SU-DHL-6 (cell line): ENCODE results near the gene MTMR2.

Experiments used
- H2AFZ ChIP-seq: fragments of 200-600 bp; sonication (generic); 2 replicates; pipeline ENCODE4 v1.6.1; 2014; ENCODE audit warnings: low read depth, mild to moderate bottlenecking, moderate library complexity, mixed read lengths, antibody characterized with exemption, low read length; ENCODE audit not compliant: severe bottlenecking
- H3F3A ChIP-seq: fragments of 200-600 bp; shearing (Covaris generic); 2 replicates; pipeline ENCODE4 v1.6.0; 2016; ENCODE audit warnings: antibody characterized with exemption, mild to moderate bottlenecking; ENCODE audit not compliant: insufficient read depth
- H3K27ac ChIP-seq: fragments of 200-600 bp; sonication (generic); 2 replicates; pipeline ENCODE4 v1.5.1; 2016; ENCODE audit warnings: low read depth, mild to moderate bottlenecking, low read length, moderate library complexity, mixed read lengths
- H3K27me3 ChIP-seq: fragments of 200-600 bp; sonication (generic), shearing (Covaris generic); 2 replicates; pipeline ENCODE4 v1.6.0; 2014; ENCODE audit warnings: mild to moderate bottlenecking, low read length
- H3K36me3 ChIP-seq: fragments of 200-600 bp; sonication (generic); 2 replicates; pipeline ENCODE4 v1.6.1; 2014; ENCODE audit warnings: mild to moderate bottlenecking, low read length, mixed read lengths
- H3K4me2 ChIP-seq: fragments of 300-600, 200-600 bp; shearing (Covaris generic), sonication (generic); 2 replicates; pipeline ENCODE4 v1.6.0; 2014; ENCODE audit warnings: low read length, low read depth, mild to moderate bottlenecking; ENCODE audit not compliant: poor library complexity, severe bottlenecking
- H3K4me3 ChIP-seq: fragments of 200-600 bp; sonication (generic); 2 replicates; pipeline ENCODE4 v1.5.1; 2014; ENCODE audit warnings: antibody characterized with exemption, low read length, mild to moderate bottlenecking, mixed read lengths; ENCODE audit not compliant: insufficient read depth, poor library complexity, severe bottlenecking
- H3K79me2 ChIP-seq: fragments of 200-600 bp; sonication (generic); 2 replicates; pipeline ENCODE4 v1.6.1; 2014; ENCODE audit warnings: mild to moderate bottlenecking, low read length, moderate library complexity; ENCODE audit not compliant: insufficient read depth
- H3K9ac ChIP-seq: fragments of 200-600 bp; sonication (generic); 2 replicates; pipeline ENCODE4 v1.7.0; 2014; ENCODE audit warnings: mild to moderate bottlenecking, low read length
- H3K9me2 ChIP-seq: fragments of 200-600 bp; sonication (generic); replicated peaks from 2 replicates; pipeline ENCODE4 v1.6.1; 2014; ENCODE audit warnings: low read length; ENCODE audit not compliant: insufficient read depth
- H3K9me3 ChIP-seq: fragments of 200-600 bp; sonication (generic); 2 replicates; pipeline ENCODE4 v1.6.1; 2014; ENCODE audit warnings: low read length, mixed read lengths; ENCODE audit not compliant: insufficient read depth
- H4K20me1 ChIP-seq: fragments of 200-600 bp; sonication (generic); 2 replicates; pipeline ENCODE4 v1.6.1; 2014; ENCODE audit warnings: low read depth, mild to moderate bottlenecking, antibody characterized with exemption, low read length, moderate library complexity, mixed read lengths
- EZH2phosphoT487 ChIP-seq: fragments of 200-600 bp; sonication (generic), shearing (Covaris generic); conservative IDR thresholded peaks from 2 replicates; pipeline ENCODE4 v1.6.1; 2018; ENCODE audit warnings: mild to moderate bottlenecking, antibody characterized with exemption, low read length, moderate library complexity, mixed read lengths
- TF ChIP-seq, protein P1 (sequence below): fragments of 200-600 bp; sonication (generic); IDR thresholded peaks from one replicate; pipeline ENCODE4 v1.5.1; 2017; ENCODE audit warnings: antibody characterized with exemption, mild to moderate bottlenecking, low read length, moderate library complexity; ENCODE audit not compliant: insufficient read depth, poor library complexity, severe bottlenecking

MTMR2 gene

DNA sequence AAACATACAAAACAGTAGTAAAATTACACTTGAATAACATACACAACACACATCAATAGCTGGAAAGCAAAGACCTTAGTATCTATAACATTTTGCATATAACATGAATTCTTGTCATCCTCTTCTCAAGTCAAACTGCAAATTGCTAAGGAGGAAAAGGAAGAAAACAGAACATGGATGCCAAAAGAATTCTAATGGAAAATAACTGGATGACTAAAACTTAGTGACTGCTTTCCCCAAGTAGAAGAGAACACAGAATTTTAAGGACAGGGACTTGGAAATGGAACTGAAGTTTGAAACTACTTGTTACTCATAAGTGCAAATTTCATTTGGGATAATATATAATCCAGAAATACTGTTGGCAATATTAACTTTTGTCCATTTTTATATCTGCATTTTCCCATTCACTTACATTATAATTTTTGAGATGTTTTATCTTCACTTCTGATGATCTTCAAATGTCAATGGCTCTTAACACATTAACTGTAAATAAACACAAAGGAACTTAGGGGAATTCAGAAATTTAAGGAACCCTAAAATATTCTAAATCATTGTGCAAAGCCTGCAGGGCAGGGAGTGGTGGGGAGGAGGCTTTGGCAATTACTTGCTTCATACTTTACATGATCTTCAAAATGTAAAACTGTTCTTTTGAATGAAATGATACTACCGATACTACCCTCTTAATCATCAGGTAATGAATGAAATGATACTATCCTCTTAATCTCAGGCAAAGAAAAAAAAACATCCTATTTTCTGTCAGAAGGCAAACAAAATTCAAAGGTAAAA lies 9.9 kb downstream of the MTMR2 start:
- H3K79me2 ChIP-seq, result peaks cover 39% of the 10 kb centered on the region
- no peak overlapping the region for H3K4me3 ChIP-seq
- H3K9me2 ChIP-seq, result no peaks in the 10 kb centered on the region
- no peak overlapping the region for H3K9ac ChIP-seq
- no peak overlapping the region for H3K27ac ChIP-seq
- H4K20me1 ChIP-seq, result peaks cover 4% of the 10 kb centered on the region; the same call in 1 of the 2 replicates
- TF ChIP-seq, protein P1, sequence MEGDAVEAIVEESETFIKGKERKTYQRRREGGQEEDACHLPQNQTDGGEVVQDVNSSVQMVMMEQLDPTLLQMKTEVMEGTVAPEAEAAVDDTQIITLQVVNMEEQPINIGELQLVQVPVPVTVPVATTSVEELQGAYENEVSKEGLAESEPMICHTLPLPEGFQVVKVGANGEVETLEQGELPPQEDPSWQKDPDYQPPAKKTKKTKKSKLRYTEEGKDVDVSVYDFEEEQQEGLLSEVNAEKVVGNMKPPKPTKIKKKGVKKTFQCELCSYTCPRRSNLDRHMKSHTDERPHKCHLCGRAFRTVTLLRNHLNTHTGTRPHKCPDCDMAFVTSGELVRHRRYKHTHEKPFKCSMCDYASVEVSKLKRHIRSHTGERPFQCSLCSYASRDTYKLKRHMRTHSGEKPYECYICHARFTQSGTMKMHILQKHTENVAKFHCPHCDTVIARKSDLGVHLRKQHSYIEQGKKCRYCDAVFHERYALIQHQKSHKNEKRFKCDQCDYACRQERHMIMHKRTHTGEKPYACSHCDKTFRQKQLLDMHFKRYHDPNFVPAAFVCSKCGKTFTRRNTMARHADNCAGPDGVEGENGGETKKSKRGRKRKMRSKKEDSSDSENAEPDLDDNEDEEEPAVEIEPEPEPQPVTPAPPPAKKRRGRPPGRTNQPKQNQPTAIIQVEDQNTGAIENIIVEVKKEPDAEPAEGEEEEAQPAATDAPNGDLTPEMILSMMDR, result no peak
- no peak for TF ChIP-seq EZH2phosphoT487
- no peak overlapping the region for H2AFZ ChIP-seq
- no peak overlapping the region for H3K4me2 ChIP-seq
- H3K27me3 ChIP-seq, result no peaks in the 10 kb centered on the region
- no peaks in the 10 kb centered on the region for H3F3A ChIP-seq
- H3K9me3 ChIP-seq, result no peaks in the 10 kb centered on the region
- H3K36me3 ChIP-seq, result no peaks in the 10 kb centered on the region

- H4K20me1 ChIP-seq, result peaks cover 4% of the 10 kb centered on the region; the same call in 1 of the 2 replicates
- no peak overlapping the region for H3K9ac ChIP-seq
- no peak overlapping the region for H3K27ac ChIP-seq
- H3K36me3 ChIP-seq, result no peaks in the 10 kb centered on the region
- no peaks in the 10 kb centered on the region for H3K9me3 ChIP-seq
- no peaks in the 10 kb centered on the region for H3F3A ChIP-seq
- no peaks in the 10 kb centered on the region for H3K9me2 ChIP-seq
- H3K4me3 ChIP-seq, result no peak overlapping the region
- TF ChIP-seq, protein P1, result no peak
- no peak for TF ChIP-seq EZH2phosphoT487
- no peak overlapping the region for H3K4me2 ChIP-seq
- peaks cover 33% of the 10 kb centered on the region for H3K79me2 ChIP-seq
- no peaks in the 10 kb centered on the region for H3K27me3 ChIP-seq
- H2AFZ ChIP-seq, result no peak overlapping the region
These were observed 10.9 kb downstream of the MTMR2 start for GRCh38 chr11:95912902-95913560.

GRCh38 chr11:95911369-95911759 lies 12.5 kb downstream of the MTMR2 start:
- Histone ChIP-seq H2AFZ (no peak overlapping the region), H3K9me2 (no peaks in the 10 kb centered on the region), H3K27ac (no peak overlapping the region), H3K9ac (no peak overlapping the region), H3K4me2 (no peak overlapping the region), H3K36me3 (no peaks in the 10 kb centered on the region), H3K9me3 (no peaks in the 10 kb centered on the region), H3K4me3 (no peak overlapping the region), H3K27me3 (no peaks in the 10 kb centered on the region), H3K79me2 (peaks cover 29% of the 10 kb centered on the region), H4K20me1 (peaks cover 4% of the 10 kb centered on the region; the same call in 1 of the 2 replicates), H3F3A (no peaks in the 10 kb centered on the region)
- no peak for TF ChIP-seq EZH2phosphoT487
- TF ChIP-seq, protein P1, result no peak
